ENCODE results near the gene RASSF8. TPM values are rescaled to one million over a fixed set of nuclear protein-coding genes. Genes with fewer than 3 reads are reported as not detected.
A peak's percentile ranks its signal among the peaks of the same experiment; 100 is the strongest.

RASSF8 gene
- total and polyA plus RNA-seq, 9 of the 15 experiments (the other 6 are each of a cell fraction or from before 2014, with no cell fraction given), result 0.01 to 0.36 (median 0.12) TPM; not detected in 1

DNA sequence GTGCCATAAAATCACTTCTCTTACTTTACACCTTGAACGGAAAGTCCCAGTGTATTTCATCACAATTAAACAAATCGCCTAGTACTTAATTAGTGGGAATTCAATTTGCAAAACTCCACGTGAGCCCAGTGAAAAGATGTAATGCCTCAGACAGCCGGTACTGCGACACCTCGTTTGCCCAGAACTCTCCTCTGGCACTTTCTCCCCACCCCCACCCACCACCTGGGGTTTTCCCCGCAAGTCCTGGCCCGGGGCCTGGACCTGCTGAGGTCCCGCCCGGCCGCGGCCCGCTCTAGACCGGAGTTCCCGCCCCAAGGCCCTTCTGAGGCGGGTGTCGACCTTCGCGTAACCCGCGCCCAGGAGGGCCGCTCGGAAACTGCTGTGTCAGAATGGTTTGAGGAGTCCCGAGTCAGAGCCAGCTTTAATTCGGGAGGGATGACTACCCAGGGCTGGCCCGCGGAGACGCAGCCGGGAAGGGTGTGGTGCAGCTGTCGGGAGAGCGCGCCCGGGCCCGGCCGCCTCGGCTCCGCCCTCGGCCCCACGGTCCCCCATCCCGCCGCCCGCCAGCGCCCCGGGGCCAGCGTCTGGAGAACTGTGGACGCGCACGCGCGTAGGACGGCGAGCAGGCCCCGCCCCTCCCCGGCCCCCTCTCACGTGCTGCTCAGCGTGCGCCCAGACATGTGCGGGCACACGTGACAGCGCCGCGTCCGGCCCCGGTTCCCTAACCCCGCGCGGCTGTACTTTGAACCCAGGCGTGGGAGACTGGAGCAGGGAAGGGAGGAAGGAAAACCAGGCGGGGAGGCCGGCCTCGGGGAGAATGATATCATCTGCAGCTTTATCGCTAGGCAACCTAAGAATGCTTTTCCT is 155.6 kb downstream of the RASSF8 start (continued):
- TF ChIP-seq TEAD1 (CRISPR knock-in tag; IDR thresholded peaks at IDR 0.05) (peak in 1 of 2 experiments; percentile 69; a peak in 1 of 4 replicates), HMGN3 (IDR thresholded peaks at IDR 0.05; ENCODE audit: borderline replicate concordance, extremely low read depth, insufficient read length, low read depth, low read length) (peak; percentile 54), NFXL1 (CRISPR knock-in tag; IDR thresholded peaks at IDR 0.05) (no peak), ETV5 (CRISPR knock-in tag; IDR thresholded peaks at IDR 0.05; ENCODE audit: low read depth) (no peak), DMBX1 (CRISPR knock-in tag; IDR thresholded peaks at IDR 0.05; ENCODE audit: borderline replicate concordance) (no peak), RAD21 (CRISPR knock-in tag; conservative IDR thresholded peaks at IDR 0.05 in 1 of 2, IDR thresholded peaks at IDR 0.05 in 1 of 2) (no peak), SIN3A (IDR thresholded peaks at IDR 0.05; ENCODE audit: borderline replicate concordance in 2 of 2, control insufficient read depth in 1 of 2, low read depth in 2 of 2, low read length in 2 of 2) (no peak; a peak in 1 of 4 replicates), PTRF (tag; IDR thresholded peaks at IDR 0.05) (no peak), ILF3 (IDR thresholded peaks at IDR 0.05; ENCODE audit: borderline replicate concordance) (no peak), ZNF507 (tag; conservative IDR thresholded peaks at IDR 0.05) (no peak), ZNF232 (CRISPR knock-in tag; IDR thresholded peaks at IDR 0.05) (peak; percentile 85; the same call in 1 of the 2 replicates), PHF20 (IDR thresholded peaks at IDR 0.05; ENCODE audit: partially characterized antibody) (no peak), MYBL2 (IDR thresholded peaks at IDR 0.05; ENCODE audit: low read depth) (no peak), MYBL2 (CRISPR knock-in tag; IDR thresholded peaks at IDR 0.05; ENCODE audit: borderline replicate concordance) (no peak), POLR2B (IDR thresholded peaks at IDR 0.05; ENCODE audit: low read depth, partially characterized antibody) (no peak), SMAD4 (CRISPR knock-in tag; conservative IDR thresholded peaks at IDR 0.05) (peak; percentile 43; the same call in 1 of the 2 replicates), XRCC5 (IDR thresholded peaks at IDR 0.05; ENCODE audit: low read depth, low read length) (no peak), HNRNPUL1 (IDR thresholded peaks at IDR 0.05; ENCODE audit: low read length) (no peak)
- TF ChIP-seq, protein P1, sequence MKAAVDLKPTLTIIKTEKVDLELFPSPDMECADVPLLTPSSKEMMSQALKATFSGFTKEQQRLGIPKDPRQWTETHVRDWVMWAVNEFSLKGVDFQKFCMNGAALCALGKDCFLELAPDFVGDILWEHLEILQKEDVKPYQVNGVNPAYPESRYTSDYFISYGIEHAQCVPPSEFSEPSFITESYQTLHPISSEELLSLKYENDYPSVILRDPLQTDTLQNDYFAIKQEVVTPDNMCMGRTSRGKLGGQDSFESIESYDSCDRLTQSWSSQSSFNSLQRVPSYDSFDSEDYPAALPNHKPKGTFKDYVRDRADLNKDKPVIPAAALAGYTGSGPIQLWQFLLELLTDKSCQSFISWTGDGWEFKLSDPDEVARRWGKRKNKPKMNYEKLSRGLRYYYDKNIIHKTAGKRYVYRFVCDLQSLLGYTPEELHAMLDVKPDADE (conservative IDR thresholded peaks at IDR 0.05; ENCODE audit: control insufficient read depth, low read depth, low read length), result 0 out of 2 replicates have a peak, but pooled peaks have one; percentile 54
- TF ChIP-seq, protein P2, sequence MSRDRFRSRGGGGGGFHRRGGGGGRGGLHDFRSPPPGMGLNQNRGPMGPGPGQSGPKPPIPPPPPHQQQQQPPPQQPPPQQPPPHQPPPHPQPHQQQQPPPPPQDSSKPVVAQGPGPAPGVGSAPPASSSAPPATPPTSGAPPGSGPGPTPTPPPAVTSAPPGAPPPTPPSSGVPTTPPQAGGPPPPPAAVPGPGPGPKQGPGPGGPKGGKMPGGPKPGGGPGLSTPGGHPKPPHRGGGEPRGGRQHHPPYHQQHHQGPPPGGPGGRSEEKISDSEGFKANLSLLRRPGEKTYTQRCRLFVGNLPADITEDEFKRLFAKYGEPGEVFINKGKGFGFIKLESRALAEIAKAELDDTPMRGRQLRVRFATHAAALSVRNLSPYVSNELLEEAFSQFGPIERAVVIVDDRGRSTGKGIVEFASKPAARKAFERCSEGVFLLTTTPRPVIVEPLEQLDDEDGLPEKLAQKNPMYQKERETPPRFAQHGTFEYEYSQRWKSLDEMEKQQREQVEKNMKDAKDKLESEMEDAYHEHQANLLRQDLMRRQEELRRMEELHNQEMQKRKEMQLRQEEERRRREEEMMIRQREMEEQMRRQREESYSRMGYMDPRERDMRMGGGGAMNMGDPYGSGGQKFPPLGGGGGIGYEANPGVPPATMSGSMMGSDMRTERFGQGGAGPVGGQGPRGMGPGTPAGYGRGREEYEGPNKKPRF (IDR thresholded peaks at IDR 0.05; ENCODE audit: low read depth, low read length), result no peak
- TF ChIP-seq, protein P3, sequence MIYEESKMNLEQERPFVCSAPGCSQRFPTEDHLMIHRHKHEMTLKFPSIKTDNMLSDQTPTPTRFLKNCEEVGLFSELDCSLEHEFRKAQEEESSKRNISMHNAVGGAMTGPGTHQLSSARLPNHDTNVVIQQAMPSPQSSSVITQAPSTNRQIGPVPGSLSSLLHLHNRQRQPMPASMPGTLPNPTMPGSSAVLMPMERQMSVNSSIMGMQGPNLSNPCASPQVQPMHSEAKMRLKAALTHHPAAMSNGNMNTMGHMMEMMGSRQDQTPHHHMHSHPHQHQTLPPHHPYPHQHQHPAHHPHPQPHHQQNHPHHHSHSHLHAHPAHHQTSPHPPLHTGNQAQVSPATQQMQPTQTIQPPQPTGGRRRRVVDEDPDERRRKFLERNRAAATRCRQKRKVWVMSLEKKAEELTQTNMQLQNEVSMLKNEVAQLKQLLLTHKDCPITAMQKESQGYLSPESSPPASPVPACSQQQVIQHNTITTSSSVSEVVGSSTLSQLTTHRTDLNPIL (CRISPR knock-in tag; IDR thresholded peaks at IDR 0.05), result no peak
